HFF-Myc (cell line): Measurements from ENCODE around the gene ATAT1.
A peak's percentile ranks its signal among the peaks of the same experiment; 100 is the strongest.

Experiments used
- DNase-seq: peaks from one replicate; pipeline ENCODE4 v3.0.0-alpha.2; 2011; ENCODE audit warnings: low read depth; ENCODE audit errors: extremely low read depth
- H3K4me3 ChIP-seq: replicated peaks from 2 replicates; pipeline ENCODE4 v1.5.1; 2011; ENCODE audit warnings: low read depth, mild to moderate bottlenecking, control low read depth, low read length
- TF ChIP-seq, protein P1 (sequence below): IDR thresholded peaks from 2 replicates; pipeline ENCODE4 v1.5.1; 2012; ENCODE audit warnings: mild to moderate bottlenecking, low read depth, low read length, control low read depth; ENCODE audit errors: missing control alignments

Gene ATAT1

GRCh38 chr6:30616811-30617564 is 9.7 kb upstream of the ATAT1 start, which contains the start of gene PPP1R10:
Gene PPP1R10 (minus strand): TSS chr6:30617243. CDS start chr6:30609944, 7,299 bp downstream.
- H3K4me3 ChIP-seq = peak within 1 kb of the TSS; percentile 78
- DNase-seq = peak; percentile 100
- TF ChIP-seq, protein P1, sequence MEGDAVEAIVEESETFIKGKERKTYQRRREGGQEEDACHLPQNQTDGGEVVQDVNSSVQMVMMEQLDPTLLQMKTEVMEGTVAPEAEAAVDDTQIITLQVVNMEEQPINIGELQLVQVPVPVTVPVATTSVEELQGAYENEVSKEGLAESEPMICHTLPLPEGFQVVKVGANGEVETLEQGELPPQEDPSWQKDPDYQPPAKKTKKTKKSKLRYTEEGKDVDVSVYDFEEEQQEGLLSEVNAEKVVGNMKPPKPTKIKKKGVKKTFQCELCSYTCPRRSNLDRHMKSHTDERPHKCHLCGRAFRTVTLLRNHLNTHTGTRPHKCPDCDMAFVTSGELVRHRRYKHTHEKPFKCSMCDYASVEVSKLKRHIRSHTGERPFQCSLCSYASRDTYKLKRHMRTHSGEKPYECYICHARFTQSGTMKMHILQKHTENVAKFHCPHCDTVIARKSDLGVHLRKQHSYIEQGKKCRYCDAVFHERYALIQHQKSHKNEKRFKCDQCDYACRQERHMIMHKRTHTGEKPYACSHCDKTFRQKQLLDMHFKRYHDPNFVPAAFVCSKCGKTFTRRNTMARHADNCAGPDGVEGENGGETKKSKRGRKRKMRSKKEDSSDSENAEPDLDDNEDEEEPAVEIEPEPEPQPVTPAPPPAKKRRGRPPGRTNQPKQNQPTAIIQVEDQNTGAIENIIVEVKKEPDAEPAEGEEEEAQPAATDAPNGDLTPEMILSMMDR = no peak

DNA sequence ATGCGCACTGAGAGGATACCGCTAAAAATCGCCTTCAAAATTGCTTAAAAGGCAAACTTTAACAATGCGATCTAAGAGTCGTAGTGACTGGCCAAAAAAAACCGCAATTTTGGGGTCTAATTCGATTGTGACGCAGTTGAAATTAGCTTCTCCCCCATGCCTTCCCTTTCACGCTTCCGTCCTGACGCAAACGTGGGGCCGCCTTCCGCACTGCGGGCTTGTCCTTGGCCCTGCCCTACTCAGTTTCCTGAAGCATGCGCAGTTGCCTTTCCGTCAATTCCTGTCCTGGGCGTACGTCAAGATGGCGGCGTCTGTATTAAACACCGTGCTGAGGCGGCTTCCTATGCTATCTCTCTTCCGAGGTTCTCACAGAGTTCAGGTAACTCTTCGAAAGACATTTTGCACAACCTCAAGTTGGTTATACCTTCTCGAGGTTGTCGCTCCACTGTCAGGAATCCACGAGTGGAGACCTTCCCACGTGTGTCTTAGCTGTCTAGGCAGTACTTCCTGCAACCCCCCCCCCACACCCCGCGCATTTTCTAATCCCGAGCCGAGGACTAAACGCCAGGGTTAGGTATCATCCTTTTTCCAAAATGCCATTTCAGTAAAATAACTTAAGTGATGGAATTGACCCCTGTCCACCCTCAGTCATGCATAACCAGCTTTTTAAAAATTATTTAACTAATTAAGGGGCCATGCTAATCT is 9.0 kb upstream of the ATAT1 start, which contains the start of gene MRPS18B:
Gene MRPS18B (plus strand): TSS at position 276 of the 705 bp plus-strand sequence. CDS start 26 bp downstream, at position 302.
- TF ChIP-seq, protein P1 = no peak
- H3K4me3 ChIP-seq = peak within 1 kb of the TSS; percentile 78
- peak; percentile 96 for DNase-seq

DNA sequence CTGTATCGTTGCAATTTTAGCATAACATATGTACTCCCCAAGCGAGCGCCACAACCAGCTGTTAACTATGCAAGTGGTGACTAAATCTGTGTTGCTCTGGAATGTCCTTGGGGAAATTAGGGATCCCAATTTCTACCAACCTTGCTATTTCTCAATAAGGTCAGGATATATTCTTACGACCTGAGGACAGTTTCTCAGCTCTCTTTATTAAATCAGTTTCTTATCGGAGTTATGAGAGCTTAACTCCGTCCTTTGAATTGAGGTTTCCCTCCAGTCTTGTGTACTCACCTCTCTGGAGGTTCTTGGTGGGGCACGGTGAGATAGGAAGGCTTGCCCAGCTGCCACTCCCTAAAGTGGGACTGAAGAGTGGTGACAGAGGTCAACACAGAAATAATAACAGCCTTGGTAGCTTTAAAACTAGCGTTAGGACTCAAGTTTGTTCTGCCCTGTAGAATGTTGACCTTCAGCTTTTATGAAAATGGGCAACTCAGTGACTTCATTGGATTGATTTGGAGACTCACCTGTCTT is 8.3 kb upstream of the ATAT1 start:
- H3K4me3 ChIP-seq = peak overlapping the region; percentile 78
- DNase-seq = no peak
- TF ChIP-seq, protein P1 = no peak

GRCh38 chr6:30619561-30619960 is 7.1 kb upstream of the ATAT1 start:
- DNase-seq = no peak
- TF ChIP-seq, protein P1 = no peak
- H3K4me3 ChIP-seq = no peak overlapping the region

- TF ChIP-seq, protein P1 = no peak
- H3K4me3 ChIP-seq = no peak overlapping the region
- DNase-seq = no peak
Observed at GRCh38 chr6:30625511-30625910, 1.2 kb upstream of the ATAT1 start.

DNA sequence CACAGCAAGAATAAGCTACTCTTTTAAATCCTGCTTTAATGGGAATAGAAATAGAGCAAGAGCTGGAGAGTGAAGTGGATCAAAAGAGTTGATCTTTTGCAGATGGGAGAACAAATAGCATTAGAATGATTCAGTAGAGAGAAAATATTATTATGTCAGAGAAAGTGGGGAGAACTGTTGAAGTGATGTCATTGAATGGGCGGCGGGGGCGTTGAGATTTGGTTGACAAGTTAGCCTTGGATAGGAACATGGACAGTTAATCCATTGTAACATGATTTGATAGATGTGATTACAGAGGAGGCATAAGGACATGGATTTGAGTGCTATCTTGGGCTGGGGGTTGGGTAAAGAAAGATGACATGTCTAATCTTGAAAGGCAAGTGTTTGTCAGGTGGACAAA is 9.2 kb downstream of the ATAT1 start:
- TF ChIP-seq, protein P1 = no peak
- DNase-seq = no peak
- no peak overlapping the region for H3K4me3 ChIP-seq
